GM23338 (cell line): ENCODE results near the gene ADGRV1.

Source experiments
- EZH2phosphoT487 ChIP-seq: fragments of 200-600 bp; sonication (generic); IDR thresholded peaks from one replicate; pipeline ENCODE4 v1.8.1; 2018; ENCODE audit warnings: antibody characterized with exemption; ENCODE audit not compliant: unreplicated experiment
- TF ChIP-seq, protein P1 (sequence below), 2 experiments: fragments of 200-600 bp in 1 of 2; sonication (generic) in 1 of 2; conservative IDR thresholded peaks; 2 replicates each; pipeline versions ENCODE4 v1.5.1 to v1.6.1; 2016 to 2017; ENCODE audit warnings: antibody characterized with exemption in 2 of 2, low read depth in 2 of 2, mild to moderate bottlenecking in 2 of 2, moderate library complexity in 1 of 2

DNA sequence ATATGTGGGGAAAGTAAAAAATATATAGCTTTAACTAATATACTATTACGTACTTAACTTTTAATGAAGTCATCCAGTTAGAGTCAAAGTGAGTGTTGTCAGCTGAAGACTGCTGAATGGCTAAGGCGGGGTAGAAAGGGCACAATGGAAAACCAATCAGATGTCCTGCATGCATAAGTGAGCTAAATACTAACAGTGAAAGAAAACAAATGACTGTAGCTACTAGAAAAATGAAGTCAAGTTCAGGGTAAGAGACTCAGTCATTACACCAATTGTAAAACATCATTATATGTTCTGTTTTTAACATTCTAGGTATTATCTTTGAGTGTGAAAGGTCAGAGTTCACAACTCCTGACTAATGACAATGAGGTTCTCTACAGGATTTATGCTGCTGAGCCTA, 295.2 kb downstream of the ADGRV1 start:
- TF ChIP-seq, protein P1, sequence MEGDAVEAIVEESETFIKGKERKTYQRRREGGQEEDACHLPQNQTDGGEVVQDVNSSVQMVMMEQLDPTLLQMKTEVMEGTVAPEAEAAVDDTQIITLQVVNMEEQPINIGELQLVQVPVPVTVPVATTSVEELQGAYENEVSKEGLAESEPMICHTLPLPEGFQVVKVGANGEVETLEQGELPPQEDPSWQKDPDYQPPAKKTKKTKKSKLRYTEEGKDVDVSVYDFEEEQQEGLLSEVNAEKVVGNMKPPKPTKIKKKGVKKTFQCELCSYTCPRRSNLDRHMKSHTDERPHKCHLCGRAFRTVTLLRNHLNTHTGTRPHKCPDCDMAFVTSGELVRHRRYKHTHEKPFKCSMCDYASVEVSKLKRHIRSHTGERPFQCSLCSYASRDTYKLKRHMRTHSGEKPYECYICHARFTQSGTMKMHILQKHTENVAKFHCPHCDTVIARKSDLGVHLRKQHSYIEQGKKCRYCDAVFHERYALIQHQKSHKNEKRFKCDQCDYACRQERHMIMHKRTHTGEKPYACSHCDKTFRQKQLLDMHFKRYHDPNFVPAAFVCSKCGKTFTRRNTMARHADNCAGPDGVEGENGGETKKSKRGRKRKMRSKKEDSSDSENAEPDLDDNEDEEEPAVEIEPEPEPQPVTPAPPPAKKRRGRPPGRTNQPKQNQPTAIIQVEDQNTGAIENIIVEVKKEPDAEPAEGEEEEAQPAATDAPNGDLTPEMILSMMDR (conservative IDR thresholded peaks at IDR 0.05; ENCODE audit: low read depth in 2 of 2) = no peak
- TF ChIP-seq EZH2phosphoT487 = no peak
